Activated naive CD4-positive, alpha-beta T cell treated with anti-CD3 and anti-CD28 coated beads, Interleukin-2, amount 10 ng/mL, durations not matched to agents 7 days and 5 days (primary cell): Measurements from ENCODE around the gene HLA-A.

Experiments
- CTCF ChIA-PET: fragments of 350-600 bp; sonication (Branson Sonifier 250); formaldehyde crosslinking; loops from one replicate; lab custom pipeline; 2021; ENCODE audit warnings: antibody characterized with exemption; lab: Charles Lee
- DNase-seq: peaks from one replicate; pipeline ENCODE4 v3.0.0-alpha.2; 2020
- H3K27ac Mint-ChIP-seq: one replicate; pipeline ENCODE4 v1.8.0; 2021; ENCODE audit warnings: mild to moderate bottlenecking, moderate library complexity, mixed read lengths
- H3K27me3 Mint-ChIP-seq: one replicate; pipeline ENCODE4 v1.8.0; 2021; ENCODE audit warnings: mild to moderate bottlenecking, mixed read lengths
- H3K36me3 Mint-ChIP-seq: one replicate; pipeline ENCODE4 v1.8.0; 2021; ENCODE audit warnings: mixed read lengths
- H3K4me1 Mint-ChIP-seq: one replicate; pipeline ENCODE4 v1.8.0; 2021; ENCODE audit warnings: mixed read lengths
- H3K4me3 Mint-ChIP-seq: one replicate; pipeline ENCODE4 v1.8.0; 2021; ENCODE audit warnings: mild to moderate bottlenecking, moderate library complexity, mixed read lengths
- H3K9me3 Mint-ChIP-seq: one replicate; pipeline ENCODE4 v1.8.0; 2021; ENCODE audit warnings: mixed read lengths

The HLA-A gene

DNA sequence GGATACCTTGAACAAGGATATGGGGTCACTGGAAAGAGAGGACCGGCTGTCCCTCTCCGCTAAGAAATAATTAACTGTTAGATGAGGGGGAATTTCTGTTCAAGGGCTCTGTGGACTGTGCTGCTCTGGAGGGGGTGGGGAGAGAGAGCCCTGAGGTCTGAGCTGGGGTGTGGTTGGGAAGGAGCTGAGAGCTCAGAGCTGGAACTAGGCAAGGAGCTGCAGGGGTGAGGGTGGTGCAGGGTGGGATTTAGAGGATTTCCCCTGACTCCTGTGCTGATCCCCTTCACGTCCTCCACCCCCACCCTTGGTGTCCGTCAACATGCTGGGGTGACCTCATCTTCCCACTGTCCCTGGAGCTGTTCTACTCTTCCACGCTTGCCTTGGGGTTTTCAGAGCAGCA is 52.5 kb downstream of the HLA-A start:
- no peak for DNase-seq
- Mint-ChIP-seq H3K9me3 (no peaks in the 10 kb centered on the region), H3K27ac (no peak overlapping the region), H3K27me3 (peaks cover 39% of the 10 kb centered on the region), H3K4me3 (no peak overlapping the region), H3K4me1 (peaks cover 6% of the 10 kb centered on the region), H3K36me3 (no peaks in the 10 kb centered on the region)
- CTCF ChIA-PET, result interaction anchor here (0.9 kb wide), 1 partner anchor 141 kb away, joined by 3 read pairs; no protein-coding TSS in a partner anchor

DNA sequence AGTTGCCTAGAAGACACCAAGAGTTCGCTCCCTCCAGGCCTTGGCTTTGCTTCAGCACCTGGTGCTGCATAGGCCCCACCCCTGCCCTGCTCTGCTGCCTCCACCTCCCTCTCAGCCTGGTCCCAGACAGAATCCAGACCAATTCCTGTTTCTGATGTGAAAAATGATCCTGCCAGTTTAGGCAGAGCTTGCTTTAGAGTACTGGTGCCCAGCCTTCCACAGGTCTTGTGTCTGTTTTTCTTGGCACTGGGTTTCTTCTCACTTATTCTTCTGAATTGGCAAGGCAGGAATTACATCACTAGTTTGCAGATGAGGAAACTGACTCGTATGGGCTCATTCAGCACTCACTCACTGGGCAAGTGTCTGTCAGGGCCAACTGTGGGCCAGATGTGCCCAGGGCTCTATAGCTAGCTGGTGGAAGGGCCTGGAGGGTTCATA is 53.0 kb downstream of the HLA-A start:
- Mint-ChIP-seq H3K4me3 (no peak overlapping the region), H3K36me3 (no peaks in the 10 kb centered on the region), H3K9me3 (no peaks in the 10 kb centered on the region), H3K27ac (no peak overlapping the region), H3K4me1 (peaks cover 10% of the 10 kb centered on the region), H3K27me3 (peaks cover 39% of the 10 kb centered on the region)
- CTCF ChIA-PET, result interaction anchor here (0.9 to 1.6 kb wide), 2 partner anchors 141 to 342 kb away, joined by 3 read pairs; no protein-coding TSS in a partner anchor
- no peak for DNase-seq
